Adipocyte (in vitro differentiated cells): ENCODE results near the gene ALOX12B.

Experiments
- DNase-seq: peaks from one replicate; pipeline ENCODE4 v3.0.0-alpha.2; 2015; ENCODE audit warnings: low read depth
- H3K27me3 ChIP-seq: replicated peaks from 2 replicates; pipeline ENCODE4 v1.7.0; 2013; ENCODE audit warnings: mild to moderate bottlenecking, low read length, moderate library complexity; ENCODE audit not compliant: control insufficient read depth, insufficient read depth
- H3K36me3 ChIP-seq: 2 replicates; pipeline ENCODE4 v1.7.0; 2013; ENCODE audit warnings: low read length, mild to moderate bottlenecking, moderate library complexity; ENCODE audit not compliant: control insufficient read depth, insufficient read depth, severe bottlenecking
- H3K4me1 ChIP-seq: 2 replicates; pipeline ENCODE4 v1.7.0; 2013; ENCODE audit warnings: mild to moderate bottlenecking, low read length, moderate library complexity; ENCODE audit not compliant: control insufficient read depth, insufficient read depth
- H3K4me3 ChIP-seq: 2 replicates; pipeline ENCODE4 v1.7.0; 2013; ENCODE audit warnings: mild to moderate bottlenecking, low read length, moderate library complexity
- H3K9ac ChIP-seq: 2 replicates; pipeline ENCODE4 v1.7.0; 2013; ENCODE audit warnings: mild to moderate bottlenecking, low read length, moderate library complexity
- H3K9me3 ChIP-seq: 2 replicates; pipeline ENCODE4 v1.7.0; 2013; ENCODE audit warnings: mild to moderate bottlenecking, low read length, moderate library complexity; ENCODE audit not compliant: control insufficient read depth

Gene ALOX12B

GRCh38 chr17:8123695-8124349 is 36.3 kb upstream of the ALOX12B start, which contains the start of gene HES7:
Gene HES7 (minus strand): TSS chr17:8124106. CDS start chr17:8124084, 22 bp downstream.
- Histone ChIP-seq H3K9ac (peak within 1 kb of the TSS; percentile 18), H3K4me1 (peaks cover 48% of the 10 kb centered on the region), H3K36me3 (no peaks in the 10 kb centered on the region), H3K27me3 (peaks cover 10% of the 10 kb centered on the region), H3K4me3 (peak within 1 kb of the TSS; percentile 78), H3K9me3 (no peaks in the 10 kb centered on the region)
- DNase-seq = peak; percentile 53

DNA sequence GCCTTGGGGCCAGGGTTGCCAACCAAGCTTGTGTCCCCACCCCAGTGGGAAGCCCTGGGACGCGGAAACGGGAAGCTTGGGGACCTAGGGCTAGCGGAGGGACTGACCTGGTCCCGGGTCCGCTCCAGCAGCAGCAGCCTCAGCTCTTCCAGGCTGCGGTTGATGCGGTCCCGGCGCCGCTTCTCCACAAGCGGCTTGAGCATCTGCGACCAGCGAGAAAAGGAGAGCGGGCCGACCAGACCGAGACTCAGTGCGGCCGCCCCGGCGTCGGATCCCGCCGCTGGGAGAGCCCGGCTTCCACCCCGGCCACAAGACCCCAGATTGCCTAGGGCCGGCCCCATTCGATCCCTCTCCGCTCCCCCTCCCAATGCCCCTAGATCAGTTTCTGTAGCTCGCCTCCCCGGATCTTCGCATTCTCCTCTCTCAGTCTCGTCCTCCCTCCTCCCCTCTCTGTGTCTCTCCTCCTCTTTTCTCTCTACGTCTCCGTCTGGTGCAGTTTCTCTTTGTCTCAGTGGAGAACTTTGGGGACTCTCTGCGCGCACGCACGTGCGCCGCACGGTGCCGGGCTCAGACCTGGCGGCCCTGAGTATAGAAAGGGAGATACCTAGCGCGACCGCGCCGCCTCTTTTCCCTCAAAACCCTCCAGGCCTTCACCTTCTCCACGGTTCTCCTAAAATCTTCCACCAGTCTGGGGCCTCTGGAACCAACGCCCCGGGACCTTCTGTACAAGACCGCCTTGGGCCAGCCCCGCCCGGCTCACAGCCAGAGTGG is 35.6 kb upstream of the ALOX12B start:
- H3K9me3 ChIP-seq = no peaks in the 10 kb centered on the region
- peak; percentile 62 for DNase-seq
- peak overlapping the region; percentile 78 for H3K4me3 ChIP-seq
- peaks cover 54% of the 10 kb centered on the region for H3K4me1 ChIP-seq
- no peaks in the 10 kb centered on the region for H3K36me3 ChIP-seq
- peak overlapping the region; percentile 18 for H3K9ac ChIP-seq
- H3K27me3 ChIP-seq = peaks cover 10% of the 10 kb centered on the region

DNA sequence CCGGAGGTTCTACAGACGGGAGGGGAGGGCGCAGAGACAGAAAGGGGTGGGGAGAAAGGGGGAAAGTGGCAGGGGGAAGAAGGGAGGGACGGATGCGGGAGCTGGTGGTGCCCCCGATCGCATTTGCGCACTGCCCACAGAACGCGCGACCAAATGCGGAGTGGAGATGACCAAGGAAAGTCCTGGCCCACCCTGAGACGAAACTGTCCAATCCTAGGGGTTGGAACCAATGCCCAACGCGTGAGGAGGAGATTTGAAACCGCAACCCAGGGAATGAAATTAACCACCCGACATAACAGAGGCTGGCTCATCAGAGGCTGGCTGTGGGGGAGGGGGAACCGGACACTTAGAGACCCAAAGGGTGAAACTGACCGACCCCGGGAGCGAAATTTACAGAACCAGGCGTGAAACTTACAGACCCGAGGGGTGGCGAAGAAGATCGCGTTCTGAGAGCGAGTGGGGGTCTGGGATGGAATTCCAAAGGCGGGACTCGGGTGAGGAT is 35.0 kb upstream of the ALOX12B start:
- H3K4me3 ChIP-seq = peak overlapping the region; percentile 78
- DNase-seq = peak; percentile 77
- H3K4me1 ChIP-seq = peaks cover 56% of the 10 kb centered on the region
- no peaks in the 10 kb centered on the region for H3K9me3 ChIP-seq
- peaks cover 10% of the 10 kb centered on the region for H3K27me3 ChIP-seq
- H3K36me3 ChIP-seq = no peaks in the 10 kb centered on the region
- H3K9ac ChIP-seq = no peak overlapping the region

GRCh38 chr17:8121681-8122421 is 34.3 kb upstream of the ALOX12B start:
- peak; percentile 82 for DNase-seq
- Histone ChIP-seq H3K4me1 (peaks cover 52% of the 10 kb centered on the region), H3K36me3 (no peaks in the 10 kb centered on the region), H3K9me3 (no peaks in the 10 kb centered on the region), H3K27me3 (peaks cover 11% of the 10 kb centered on the region), H3K9ac (no peak overlapping the region), H3K4me3 (peak overlapping the region; percentile 78)

GRCh38 chr17:8121407-8121680 is 33.8 kb upstream of the ALOX12B start:
- peak overlapping the region; percentile 78 for H3K4me3 ChIP-seq
- no peak for DNase-seq
- H3K9me3 ChIP-seq = no peaks in the 10 kb centered on the region
- H3K9ac ChIP-seq = no peak overlapping the region
- H3K27me3 ChIP-seq = peaks cover 16% of the 10 kb centered on the region
- H3K36me3 ChIP-seq = no peaks in the 10 kb centered on the region
- H3K4me1 ChIP-seq = peaks cover 49% of the 10 kb centered on the region

DNA sequence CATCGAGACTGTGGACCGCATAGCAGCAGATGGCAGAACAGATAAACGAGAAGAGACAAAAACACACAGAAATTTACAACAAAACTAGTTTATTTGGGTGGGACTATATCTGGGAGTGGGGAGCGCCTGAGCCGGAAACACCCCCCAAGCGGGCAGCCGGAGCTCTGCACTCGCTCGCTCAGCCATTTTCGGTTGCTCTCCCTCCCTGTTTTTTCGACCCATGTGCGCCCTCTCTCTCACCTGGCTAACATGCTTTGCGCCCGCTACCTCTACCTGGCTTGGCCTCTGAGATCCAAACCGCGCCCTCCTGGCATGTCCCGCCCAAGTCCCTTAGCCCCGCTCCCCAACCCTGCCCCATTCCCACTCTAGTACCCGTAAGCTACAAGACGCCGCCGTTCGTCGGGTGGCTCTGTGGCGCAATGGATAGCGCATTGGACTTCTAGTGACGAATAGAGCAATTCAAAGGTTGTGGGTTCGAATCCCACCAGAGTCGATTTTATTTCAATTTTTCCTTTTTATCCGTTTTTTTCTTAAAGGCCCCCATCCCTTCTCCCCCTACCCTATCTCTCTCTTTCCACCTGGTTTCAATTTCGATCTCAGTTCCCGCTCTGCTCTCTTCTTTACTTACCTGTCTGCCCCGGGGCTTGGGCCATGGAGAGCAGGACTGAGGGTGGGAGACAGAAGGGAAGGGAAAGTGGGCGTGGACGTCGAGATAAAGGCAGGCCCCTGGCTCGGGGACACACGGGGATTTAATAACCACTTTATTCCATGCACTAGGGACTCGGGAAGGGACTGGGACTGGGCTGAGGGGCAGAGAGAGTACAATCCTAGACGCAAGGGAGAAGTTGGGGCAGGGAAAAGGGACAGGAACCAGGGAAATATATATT is 33.2 kb upstream of the ALOX12B start:
- H3K9ac ChIP-seq = peak overlapping the region; percentile 32
- H3K4me3 ChIP-seq = peak overlapping the region; percentile 76
- peaks cover 44% of the 10 kb centered on the region for H3K4me1 ChIP-seq
- no peaks in the 10 kb centered on the region for H3K9me3 ChIP-seq
- H3K36me3 ChIP-seq = no peaks in the 10 kb centered on the region
- peak; percentile 80 for DNase-seq
- H3K27me3 ChIP-seq = peaks cover 22% of the 10 kb centered on the region

- no peaks in the 10 kb centered on the region for H3K9me3 ChIP-seq
- H3K36me3 ChIP-seq = no peaks in the 10 kb centered on the region
- DNase-seq = peak; percentile 96
- H3K4me1 ChIP-seq = peaks cover 37% of the 10 kb centered on the region
- H3K27me3 ChIP-seq = peaks cover 26% of the 10 kb centered on the region
- H3K4me3 ChIP-seq = peak overlapping the region; percentile 84
- H3K9ac ChIP-seq = peak overlapping the region; percentile 71
Observed at GRCh38 chr17:8119581-8120519, 32.3 kb upstream of the ALOX12B start.

DNA sequence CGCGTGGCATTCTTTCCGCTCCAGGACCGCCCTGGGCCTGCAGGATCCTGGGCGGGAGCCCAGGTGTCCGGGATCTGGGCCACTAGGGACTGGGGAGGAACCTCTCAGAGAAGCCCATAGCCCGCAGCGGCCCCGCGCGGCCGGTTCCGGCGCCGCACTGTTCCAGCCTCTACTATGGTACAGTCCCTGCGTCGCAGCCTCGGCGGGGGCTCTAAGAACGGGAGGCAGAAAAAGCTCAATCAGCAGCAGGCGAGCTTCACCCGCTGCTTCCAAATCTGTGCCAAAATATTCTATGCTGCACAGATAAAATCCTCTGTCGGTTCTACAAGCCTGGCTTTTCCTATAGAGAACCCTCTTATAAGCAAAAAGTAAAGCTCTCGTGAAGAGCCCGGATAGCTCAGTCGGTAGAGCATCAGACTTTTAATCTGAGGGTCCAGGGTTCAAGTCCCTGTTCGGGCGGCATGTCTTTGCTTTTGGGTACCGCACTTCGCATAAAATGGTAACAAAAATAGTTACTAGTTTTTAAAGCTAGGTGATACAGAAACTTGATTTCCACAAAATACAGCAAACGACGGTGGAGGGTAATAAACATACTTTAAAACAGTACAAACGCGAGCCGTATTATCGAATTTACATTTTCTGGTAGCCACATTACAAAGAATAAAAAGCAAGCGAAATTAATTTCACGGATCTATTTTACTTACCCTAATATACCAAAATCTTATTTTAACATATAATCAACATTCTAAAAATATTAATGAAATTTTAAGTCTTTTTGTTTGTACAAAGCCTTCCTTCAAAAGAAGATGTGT is 31.5 kb upstream of the ALOX12B start:
- Histone ChIP-seq H3K9me3 (no peaks in the 10 kb centered on the region), H3K9ac (peak overlapping the region; percentile 71), H3K36me3 (no peaks in the 10 kb centered on the region), H3K27me3 (peaks cover 28% of the 10 kb centered on the region), H3K4me1 (peaks cover 28% of the 10 kb centered on the region), H3K4me3 (peak overlapping the region; percentile 84)
- peak; percentile 95 for DNase-seq

- no peaks in the 10 kb centered on the region for H3K36me3 ChIP-seq
- H3K9me3 ChIP-seq = no peaks in the 10 kb centered on the region
- DNase-seq = peak; percentile 61
- H3K27me3 ChIP-seq = peaks cover 32% of the 10 kb centered on the region
- peak within 1 kb of the TSS; percentile 71 for H3K9ac ChIP-seq
- peaks cover 20% of the 10 kb centered on the region for H3K4me1 ChIP-seq
- peak within 1 kb of the TSS; percentile 84 for H3K4me3 ChIP-seq
Observed at GRCh38 chr17:8117980-8118768, 30.7 kb upstream of the ALOX12B start, which contains the start of gene ALOXE3. Gene ALOXE3 (minus strand): TSS chr17:8118514. CDS start chr17:8117990, 524 bp downstream.
